Thyroid gland (tissue), 4 donors: ENCODE results near the gene KRT73.

Experiments
- POLR2A ChIP-seq, 2 donors: fragments of 450-650 bp; IDR thresholded peaks; one replicate each; pipeline ENCODE4 v1.6.1; 2017; ENCODE audit warnings: antibody characterized with exemption in 2 of 2, mild to moderate bottlenecking in 2 of 2, moderate library complexity in 1 of 2
- TF ChIP-seq, protein P1 (sequence below), 6 experiments: fragments of 200-600 bp in 3 of 6; fragments of 450-650 bp in 3 of 6; sonication (generic) in 3 of 6; IDR thresholded peaks; one replicate each; pipeline ENCODE4 v1.5.1; 2016 to 2019; ENCODE audit warnings: antibody characterized with exemption in 6 of 6, mild to moderate bottlenecking in 2 of 6, inconsistent platforms in 1 of 6, moderate library complexity in 1 of 6

DNA sequence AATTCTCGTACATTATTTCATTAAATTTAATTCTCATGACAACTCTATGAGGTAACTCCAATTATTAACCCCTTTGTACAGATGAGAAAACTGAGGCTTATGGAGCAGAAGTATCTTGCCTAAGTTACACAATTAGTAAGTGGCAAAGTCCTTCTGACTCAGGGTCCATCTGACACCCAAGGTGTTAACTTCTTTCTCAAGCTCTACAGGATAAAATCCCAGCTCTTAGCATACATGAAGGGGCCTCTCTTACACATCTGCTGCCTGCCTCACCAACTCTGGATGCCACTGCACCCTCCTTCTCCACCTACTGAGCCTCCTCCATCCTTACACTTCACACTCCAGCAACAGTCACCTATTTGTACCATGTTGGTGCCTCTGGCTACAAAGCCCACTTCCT lies 12.8 kb downstream of the KRT73 start:
- TF ChIP-seq, protein P1, sequence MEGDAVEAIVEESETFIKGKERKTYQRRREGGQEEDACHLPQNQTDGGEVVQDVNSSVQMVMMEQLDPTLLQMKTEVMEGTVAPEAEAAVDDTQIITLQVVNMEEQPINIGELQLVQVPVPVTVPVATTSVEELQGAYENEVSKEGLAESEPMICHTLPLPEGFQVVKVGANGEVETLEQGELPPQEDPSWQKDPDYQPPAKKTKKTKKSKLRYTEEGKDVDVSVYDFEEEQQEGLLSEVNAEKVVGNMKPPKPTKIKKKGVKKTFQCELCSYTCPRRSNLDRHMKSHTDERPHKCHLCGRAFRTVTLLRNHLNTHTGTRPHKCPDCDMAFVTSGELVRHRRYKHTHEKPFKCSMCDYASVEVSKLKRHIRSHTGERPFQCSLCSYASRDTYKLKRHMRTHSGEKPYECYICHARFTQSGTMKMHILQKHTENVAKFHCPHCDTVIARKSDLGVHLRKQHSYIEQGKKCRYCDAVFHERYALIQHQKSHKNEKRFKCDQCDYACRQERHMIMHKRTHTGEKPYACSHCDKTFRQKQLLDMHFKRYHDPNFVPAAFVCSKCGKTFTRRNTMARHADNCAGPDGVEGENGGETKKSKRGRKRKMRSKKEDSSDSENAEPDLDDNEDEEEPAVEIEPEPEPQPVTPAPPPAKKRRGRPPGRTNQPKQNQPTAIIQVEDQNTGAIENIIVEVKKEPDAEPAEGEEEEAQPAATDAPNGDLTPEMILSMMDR (IDR thresholded peaks at IDR 0.05) = no peak
- no peak for TF ChIP-seq POLR2A (IDR thresholded peaks at IDR 0.05)
